PC-3 (cell line): ENCODE results near the gene AUH. TPM values are rescaled to one million over a fixed set of nuclear protein-coding genes. Genes with fewer than 3 reads are reported as not detected.

Experiments used
- ATAC-seq: fragments of 200-7000 bp; cut with Tn5 transposase; 2 replicates; pipeline ENCODE4 v1.9.1; 2020; ENCODE audit warnings: mild to moderate bottlenecking, moderate library complexity
- BruUV-seq: library from RNA; stranded (reverse); fragments of 400-500 nt; replicated peaks from 2 replicates; lab custom pipeline; 2021; lab: Mats Ljungman, UMichigan
- CTCF ChIA-PET: fragments of 300-600 bp; sonication (Branson Sonifier 250); formaldehyde crosslinking; loops from one replicate; lab custom pipeline; 2022; ENCODE audit warnings: antibody characterized with exemption; lab: Charles Lee
- POLR2A ChIA-PET: fragments of 300-600 bp; sonication (Branson Sonifier 250); formaldehyde crosslinking; loops from one replicate; lab custom pipeline; 2022; ENCODE audit warnings: antibody characterized with exemption; ENCODE audit not compliant: unreplicated experiment; lab: Charles Lee
- DNase-seq: peaks from one replicate; pipeline ENCODE4 v3.0.0-alpha.2; 2015
- H2AFZ ChIP-seq: fragments of 300-600 bp; sonication (generic); 2 replicates; pipeline ENCODE4 v1.6.0; 2016; ENCODE audit warnings: antibody characterized with exemption, low read length
- H3F3A ChIP-seq: fragments of 300-600 bp; sonication (generic); one replicate; pipeline ENCODE4 v1.6.0; 2017; ENCODE audit warnings: antibody characterized with exemption, low read length, control low read depth, mild to moderate bottlenecking; ENCODE audit not compliant: unreplicated experiment
- H3K27ac ChIP-seq: fragments of 300-600 bp; sonication (generic); 2 replicates; pipeline ENCODE4 v1.5.1; 2016; ENCODE audit warnings: mild to moderate bottlenecking, low read length
- H3K27me3 ChIP-seq: fragments of 300-600 bp; sonication (generic); 2 replicates; pipeline ENCODE4 v1.6.1; 2016; ENCODE audit warnings: low read length, mixed read lengths
- H3K36me3 ChIP-seq: fragments of 300-600 bp; sonication (generic); 2 replicates; pipeline ENCODE4 v1.6.1; 2016; ENCODE audit warnings: low read depth, mixed run types, low read length, mixed read lengths
- H3K4me1 ChIP-seq: fragments of 300-600 bp; sonication (generic); 2 replicates; pipeline ENCODE4 v1.5.1; 2016; ENCODE audit warnings: low read length; ENCODE audit not compliant: insufficient read depth
- H3K4me2 ChIP-seq: fragments of 300-600 bp; sonication (generic); 2 replicates; pipeline ENCODE4 v1.6.0; 2016; ENCODE audit warnings: low read length
- H3K4me3 ChIP-seq: fragments of 300-600 bp; sonication (generic); 2 replicates; pipeline ENCODE4 v1.5.1; 2016; ENCODE audit warnings: mild to moderate bottlenecking, low read length, mixed read lengths
- H3K79me2 ChIP-seq: fragments of 300-600 bp; sonication (generic); 2 replicates; pipeline ENCODE4 v1.6.1; 2017; ENCODE audit warnings: low read length, mixed read lengths
- H3K9ac ChIP-seq: fragments of 300-600 bp; sonication (generic); 2 replicates; pipeline ENCODE4 v1.6.0; 2016; ENCODE audit warnings: mild to moderate bottlenecking, low read length
- H3K9me2 ChIP-seq: fragments of 300-600 bp; sonication (generic); replicated peaks from 2 replicates; pipeline ENCODE4 v1.6.1; 2016; ENCODE audit warnings: mixed run types, low read length, mixed read lengths
- H3K9me3 ChIP-seq: fragments of 300-600 bp; sonication (generic); 2 replicates; pipeline ENCODE4 v1.6.1; 2016; ENCODE audit warnings: low read length, mixed read lengths
- H4K20me1 ChIP-seq: fragments of 300-600 bp; sonication (generic); 2 replicates; pipeline ENCODE4 v1.6.1; 2016; ENCODE audit warnings: low read length, mixed read lengths
- EZH2 ChIP-seq: fragments of 300-600 bp; sonication (generic); IDR thresholded peaks from one replicate; pipeline ENCODE4 v1.6.1; 2017; ENCODE audit warnings: antibody characterized with exemption, mild to moderate bottlenecking, low read length; ENCODE audit not compliant: unreplicated experiment
- EZH2phosphoT487 ChIP-seq: fragments of 300-600 bp; sonication (generic); IDR thresholded peaks from 2 replicates; pipeline ENCODE4 v1.6.1; 2018; ENCODE audit warnings: mild to moderate bottlenecking, antibody characterized with exemption, low read length, borderline replicate concordance
- intact Hi-C: fragments of 100-400 bp; cut with micrococcal nuclease; formaldehyde crosslinking; loops from 2 replicates; pipeline ENCODE4 v1.9.0; 2023
- total RNA-seq: library from RNA; depleted of rRNA; stranded (reverse); fragments of >200 nt; gene quantifications from 2 replicates; pipeline ENCODE4 v1.2.3, GENCODE V29; 2014
- TF ChIP-seq, protein P1 (sequence below): fragments of 300-600 bp; sonication (generic); conservative IDR thresholded peaks from 2 replicates; pipeline ENCODE4 v1.5.1; 2017; ENCODE audit warnings: antibody characterized with exemption, low read depth, mild to moderate bottlenecking, low read length

The AUH gene
- total RNA-seq, 1 experiment from 2014 or later = 30.4 TPM

DNA sequence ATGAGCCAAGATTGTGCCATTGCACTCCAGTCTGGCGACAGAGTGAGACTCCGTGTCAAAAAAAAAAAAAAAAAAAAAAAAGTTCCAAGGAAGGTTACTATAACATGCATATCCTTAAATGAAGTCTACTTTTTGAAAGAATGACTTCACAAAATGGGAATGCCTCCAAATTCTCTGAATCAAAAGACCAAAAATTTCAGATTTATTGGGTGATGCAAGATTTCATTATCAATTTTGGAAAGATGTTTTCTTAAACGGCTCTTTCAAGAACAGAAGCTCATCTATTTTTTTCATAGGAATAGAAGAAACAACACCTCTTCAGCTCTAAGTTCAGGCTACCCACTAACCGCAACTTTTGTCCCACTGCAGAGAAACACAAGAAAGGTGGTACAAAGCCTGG is 69.9 kb downstream of the AUH start:
- intact Hi-C loops = no loop called here
- H3K9me2 ChIP-seq = no peaks in the 10 kb centered on the region
- no peaks in the 10 kb centered on the region for H3K9me3 ChIP-seq
- ATAC-seq = no peak
- CTCF ChIA-PET = no interaction called here
- no peak for DNase-seq
- no peak overlapping the region for H3K4me2 ChIP-seq
- no peaks in the 10 kb centered on the region for H3K27me3 ChIP-seq
- no peak overlapping the region for H2AFZ ChIP-seq
- no peaks in the 10 kb centered on the region for H3F3A ChIP-seq
- no peak overlapping the region for H3K27ac ChIP-seq
- POLR2A ChIA-PET = no interaction called here
- H3K9ac ChIP-seq = no peak overlapping the region
- no peaks in the 10 kb centered on the region for H4K20me1 ChIP-seq
- no peaks in the 10 kb centered on the region for H3K4me1 ChIP-seq
- no peaks in the 10 kb centered on the region; the same call in 1 of the 2 replicates for H3K36me3 ChIP-seq
- no peaks in the 10 kb centered on the region for H3K79me2 ChIP-seq
- no peak overlapping the region for H3K4me3 ChIP-seq
- BruUV-seq = no TSS peak
- TF ChIP-seq EZH2phosphoT487 = no peak
- no peak for TF ChIP-seq EZH2
- TF ChIP-seq, protein P1, sequence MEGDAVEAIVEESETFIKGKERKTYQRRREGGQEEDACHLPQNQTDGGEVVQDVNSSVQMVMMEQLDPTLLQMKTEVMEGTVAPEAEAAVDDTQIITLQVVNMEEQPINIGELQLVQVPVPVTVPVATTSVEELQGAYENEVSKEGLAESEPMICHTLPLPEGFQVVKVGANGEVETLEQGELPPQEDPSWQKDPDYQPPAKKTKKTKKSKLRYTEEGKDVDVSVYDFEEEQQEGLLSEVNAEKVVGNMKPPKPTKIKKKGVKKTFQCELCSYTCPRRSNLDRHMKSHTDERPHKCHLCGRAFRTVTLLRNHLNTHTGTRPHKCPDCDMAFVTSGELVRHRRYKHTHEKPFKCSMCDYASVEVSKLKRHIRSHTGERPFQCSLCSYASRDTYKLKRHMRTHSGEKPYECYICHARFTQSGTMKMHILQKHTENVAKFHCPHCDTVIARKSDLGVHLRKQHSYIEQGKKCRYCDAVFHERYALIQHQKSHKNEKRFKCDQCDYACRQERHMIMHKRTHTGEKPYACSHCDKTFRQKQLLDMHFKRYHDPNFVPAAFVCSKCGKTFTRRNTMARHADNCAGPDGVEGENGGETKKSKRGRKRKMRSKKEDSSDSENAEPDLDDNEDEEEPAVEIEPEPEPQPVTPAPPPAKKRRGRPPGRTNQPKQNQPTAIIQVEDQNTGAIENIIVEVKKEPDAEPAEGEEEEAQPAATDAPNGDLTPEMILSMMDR = no peak

- H3K4me1 ChIP-seq = peaks cover 13% of the 10 kb centered on the region
- ChIA-PET POLR2A (no interaction called here), CTCF (no interaction called here)
- H4K20me1 ChIP-seq = no peaks in the 10 kb centered on the region
- H2AFZ ChIP-seq = no peak overlapping the region
- H3K27ac ChIP-seq = no peak overlapping the region
- DNase-seq (no peak), ATAC-seq (no peak)
- H3K9me3 ChIP-seq = no peaks in the 10 kb centered on the region
- no peak overlapping the region for H3K4me2 ChIP-seq
- TF ChIP-seq, protein P1 = no peak
- no peak for TF ChIP-seq EZH2phosphoT487
- TF ChIP-seq EZH2 = no peak
- H3K4me3 ChIP-seq = no peak overlapping the region
- H3F3A ChIP-seq = no peaks in the 10 kb centered on the region
- H3K36me3 ChIP-seq = no peaks in the 10 kb centered on the region
- no TSS peak for BruUV-seq
- H3K9ac ChIP-seq = no peak overlapping the region
- intact Hi-C loops = no loop called here
- H3K9me2 ChIP-seq = no peaks in the 10 kb centered on the region
- no peaks in the 10 kb centered on the region for H3K79me2 ChIP-seq
- no peaks in the 10 kb centered on the region for H3K27me3 ChIP-seq
These were observed 72.5 kb downstream of the AUH start for GRCh38 chr9:91289244-91289643.

GRCh38 chr9:91285729-91286353 is 75.9 kb downstream of the AUH start:
- no TSS peak for BruUV-seq
- no peaks in the 10 kb centered on the region for H3K9me2 ChIP-seq
- no peaks in the 10 kb centered on the region for H3K27me3 ChIP-seq
- H3K4me1 ChIP-seq = peaks cover 21% of the 10 kb centered on the region
- no peaks in the 10 kb centered on the region for H3K9me3 ChIP-seq
- ChIA-PET CTCF (interaction anchor here (0.7 kb wide), 1 partner anchor 248 kb away, joined by 3 read pairs; no protein-coding TSS in a partner anchor), POLR2A (interaction anchor here (0.6 to 0.9 kb wide), 2 partner anchors 138 to 295 kb away, joined by 4 read pairs; partner anchors contain the start of gene NFIL3)
- no peaks in the 10 kb centered on the region for H4K20me1 ChIP-seq
- H3K4me3 ChIP-seq = no peak overlapping the region
- no peaks in the 10 kb centered on the region for H3K79me2 ChIP-seq
- ATAC-seq = peak; percentile 73
- H3K9ac ChIP-seq = no peak overlapping the region
- DNase-seq = peak; percentile 61
- H3K27ac ChIP-seq = peak overlapping the region; percentile 42
- H3F3A ChIP-seq = no peaks in the 10 kb centered on the region
- intact Hi-C loops = no loop called here
- 0 out of 2 replicates have a peak overlapping the region, but pooled peaks have one; percentile 25 for H2AFZ ChIP-seq
- H3K36me3 ChIP-seq = no peaks in the 10 kb centered on the region
- TF ChIP-seq EZH2 = no peak
- TF ChIP-seq, protein P1 = no peak
- no peak for TF ChIP-seq EZH2phosphoT487
- peak overlapping the region; percentile 50 for H3K4me2 ChIP-seq
